ENCODE results near the gene PTPRD.

The PTPRD gene

GRCh38 chr9:8616414-8616813, 1996.4 kb downstream of the PTPRD start:
- no peak for TF ChIP-seq POLR2AphosphoS5 (IDR thresholded peaks at IDR 0.05; ENCODE audit: low read depth, low read length)
- TF ChIP-seq TAF1 (IDR thresholded peaks at IDR 0.05; ENCODE audit: borderline replicate concordance, insufficient read depth, low read length), result no peak
- no peak for TF ChIP-seq FOXP2 (optimal IDR thresholded peaks at IDR 0.05; ENCODE audit: borderline replicate concordance, extremely low read depth, extremely low read length, insufficient read depth)
- no peak for TF ChIP-seq REST (IDR thresholded peaks at IDR 0.05; ENCODE audit: insufficient read depth in 1 of 2, low read depth in 2 of 2, low read length in 2 of 2)
- TF ChIP-seq SIN3A (IDR thresholded peaks at IDR 0.05; ENCODE audit: borderline replicate concordance, insufficient read depth, low read length), result no peak

GRCh38 chr9:8614926-8615440, 1997.8 kb downstream of the PTPRD start:
- no peak for TF ChIP-seq FOXP2 (optimal IDR thresholded peaks at IDR 0.05; ENCODE audit: borderline replicate concordance, extremely low read depth, extremely low read length, insufficient read depth)
- no peak for TF ChIP-seq POLR2AphosphoS5 (IDR thresholded peaks at IDR 0.05; ENCODE audit: low read depth, low read length)
- no peak for TF ChIP-seq REST (IDR thresholded peaks at IDR 0.05; ENCODE audit: insufficient read depth in 1 of 2, low read depth in 2 of 2, low read length in 2 of 2)
- TF ChIP-seq SIN3A (IDR thresholded peaks at IDR 0.05; ENCODE audit: borderline replicate concordance, insufficient read depth, low read length), result no peak
- no peak for TF ChIP-seq TAF1 (IDR thresholded peaks at IDR 0.05; ENCODE audit: borderline replicate concordance, insufficient read depth, low read length)

- TF ChIP-seq TAF1 (IDR thresholded peaks at IDR 0.05; ENCODE audit: borderline replicate concordance, insufficient read depth, low read length), result no peak
- no peak for TF ChIP-seq POLR2AphosphoS5 (IDR thresholded peaks at IDR 0.05; ENCODE audit: low read depth, low read length)
- TF ChIP-seq REST (IDR thresholded peaks at IDR 0.05; ENCODE audit: insufficient read depth in 1 of 2, low read depth in 2 of 2, low read length in 2 of 2), result no peak
- TF ChIP-seq SIN3A (IDR thresholded peaks at IDR 0.05; ENCODE audit: borderline replicate concordance, insufficient read depth, low read length), result no peak
- TF ChIP-seq FOXP2 (optimal IDR thresholded peaks at IDR 0.05; ENCODE audit: borderline replicate concordance, extremely low read depth, extremely low read length, insufficient read depth), result no peak
Measured at GRCh38 chr9:8613346-8613825, 1999.4 kb downstream of the PTPRD start.

- TF ChIP-seq SIN3A (IDR thresholded peaks at IDR 0.05; ENCODE audit: borderline replicate concordance, insufficient read depth, low read length), result no peak
- no peak for TF ChIP-seq REST (IDR thresholded peaks at IDR 0.05; ENCODE audit: insufficient read depth in 1 of 2, low read depth in 2 of 2, low read length in 2 of 2)
- no peak for TF ChIP-seq POLR2AphosphoS5 (IDR thresholded peaks at IDR 0.05; ENCODE audit: low read depth, low read length)
- TF ChIP-seq TAF1 (IDR thresholded peaks at IDR 0.05; ENCODE audit: borderline replicate concordance, insufficient read depth, low read length), result no peak
- TF ChIP-seq FOXP2 (optimal IDR thresholded peaks at IDR 0.05; ENCODE audit: borderline replicate concordance, extremely low read depth, extremely low read length, insufficient read depth), result no peak
Measured at GRCh38 chr9:8611153-8611552, 2001.6 kb downstream of the PTPRD start.

All from PFSK-1 (cell line).